Measurements from ENCODE around the gene CDK14. TPM values are rescaled to one million over a fixed set of nuclear protein-coding genes. Genes with fewer than 3 reads are reported as not detected.

Gene CDK14
- total RNA-seq, 5 donors from 2014 or later (not counting 1 experiment from before 2014, with no cell fraction given), result 0.86 to 6.6 (median 1.6) TPM

GRCh38 chr7:91128683-91129348 is 532.7 kb downstream of the CDK14 start:
- Mint-ChIP-seq H3K4me3 (no peak overlapping the region), H3K36me3 (no peaks in the 10 kb centered on the region), H3K9me3 (no peaks in the 10 kb centered on the region), H3K4me1 (no peaks in the 10 kb centered on the region), H3K27me3 (peaks cover 0 to 6% of the 10 kb centered on the region in 2 donors), H3K27ac (no peak overlapping the region)
- Histone ChIP-seq H3K27me3 (replicated peaks in 1 of 2; ENCODE audit: control insufficient read depth in 2 of 2, extremely low read depth in 1 of 2, insufficient read depth in 2 of 2, low read length in 1 of 2) (no peaks in the 10 kb centered on the region), H3K9me3 (no peaks in the 10 kb centered on the region), H3K36me3 (ENCODE audit: control insufficient read depth in 2 of 2, extremely low read depth in 1 of 2, insufficient read depth in 1 of 2, low read length in 1 of 2) (no peaks in the 10 kb centered on the region), H3K4me3 (ENCODE audit: control insufficient read depth in 1 of 2, extremely low read depth in 1 of 2, low read length in 1 of 2) (no peak overlapping the region), H3K27ac (ENCODE audit: low read length) (no peak overlapping the region), H3K4me1 (ENCODE audit: control insufficient read depth in 1 of 2, extremely low read depth in 1 of 2, insufficient read depth in 2 of 2, low read length in 2 of 2) (no peaks in the 10 kb centered on the region)
- DNase-seq (no peak), ATAC-seq (replicated peaks in 1 of 4) (no peak)
- POLR2A ChIA-PET, result no interaction called here
- CTCF ChIA-PET, result no interaction called here
- no CpG with 5 or more reads among the region's 6 CpGs for WGBS (ENCODE audit: insufficient coverage)

- Histone ChIP-seq H3K9me3 (no peaks in the 10 kb centered on the region), H3K27me3 (replicated peaks in 1 of 2; ENCODE audit: control insufficient read depth in 2 of 2, extremely low read depth in 1 of 2, insufficient read depth in 2 of 2, low read length in 1 of 2) (no peaks in the 10 kb centered on the region), H3K36me3 (ENCODE audit: control insufficient read depth in 2 of 2, extremely low read depth in 1 of 2, insufficient read depth in 1 of 2, low read length in 1 of 2) (no peaks in the 10 kb centered on the region), H3K27ac (ENCODE audit: low read length) (no peak overlapping the region), H3K4me3 (ENCODE audit: control insufficient read depth in 1 of 2, extremely low read depth in 1 of 2, low read length in 1 of 2) (no peak overlapping the region), H3K4me1 (ENCODE audit: control insufficient read depth in 1 of 2, extremely low read depth in 1 of 2, insufficient read depth in 2 of 2, low read length in 2 of 2) (no peaks in the 10 kb centered on the region)
- H3K36me3 Mint-ChIP-seq, result no peaks in the 10 kb centered on the region
- ATAC-seq (replicated peaks in 1 of 4) (no peak), DNase-seq (no peak)
- H3K27me3 Mint-ChIP-seq, result peaks cover 0 to 6% of the 10 kb centered on the region in 2 donors
- H3K27ac Mint-ChIP-seq, result no peak overlapping the region
- no peak overlapping the region for H3K4me3 Mint-ChIP-seq
- no peaks in the 10 kb centered on the region for H3K4me1 Mint-ChIP-seq
- ChIA-PET POLR2A (no interaction called here), CTCF (no interaction called here)
- WGBS (ENCODE audit: insufficient coverage), result 93% methylated on average over 2 of the region's 3 CpGs
- no peaks in the 10 kb centered on the region for H3K9me3 Mint-ChIP-seq
Observed at GRCh38 chr7:91135300-91135699, 539.2 kb downstream of the CDK14 start.

- Histone ChIP-seq H3K27ac (ENCODE audit: low read length) (no peak overlapping the region), H3K36me3 (ENCODE audit: control insufficient read depth in 2 of 2, extremely low read depth in 1 of 2, insufficient read depth in 1 of 2, low read length in 1 of 2) (no peaks in the 10 kb centered on the region), H3K4me1 (ENCODE audit: control insufficient read depth in 1 of 2, extremely low read depth in 1 of 2, insufficient read depth in 2 of 2, low read length in 2 of 2) (no peaks in the 10 kb centered on the region), H3K4me3 (ENCODE audit: control insufficient read depth in 1 of 2, extremely low read depth in 1 of 2, low read length in 1 of 2) (no peak overlapping the region), H3K27me3 (replicated peaks in 1 of 2; ENCODE audit: control insufficient read depth in 2 of 2, extremely low read depth in 1 of 2, insufficient read depth in 2 of 2, low read length in 1 of 2) (no peaks in the 10 kb centered on the region), H3K9me3 (no peaks in the 10 kb centered on the region)
- Mint-ChIP-seq H3K27me3 (peaks cover 0 to 6% of the 10 kb centered on the region in 2 donors), H3K9me3 (no peaks in the 10 kb centered on the region), H3K27ac (no peak overlapping the region), H3K4me1 (no peaks in the 10 kb centered on the region), H3K36me3 (no peaks in the 10 kb centered on the region), H3K4me3 (no peak overlapping the region)
- ATAC-seq (replicated peaks in 1 of 4) (no peak), DNase-seq (no peak)
- ChIA-PET CTCF (no interaction called here), POLR2A (no interaction called here)
- WGBS (ENCODE audit: insufficient coverage), result no CpG with 5 or more reads among the region's 4 CpGs
Observed at GRCh38 chr7:91135703-91136430, 539.7 kb downstream of the CDK14 start.

GRCh38 chr7:91137153-91137787 is 541.1 kb downstream of the CDK14 start:
- ATAC-seq (replicated peaks in 1 of 4), result no peak
- H3K27me3 Mint-ChIP-seq, result no peaks in the 10 kb centered on the region
- H3K9me3 Mint-ChIP-seq, result no peaks in the 10 kb centered on the region
- H3K4me1 Mint-ChIP-seq, result no peaks in the 10 kb centered on the region
- H3K36me3 ChIP-seq (ENCODE audit: control insufficient read depth in 2 of 2, extremely low read depth in 1 of 2, insufficient read depth in 1 of 2, low read length in 1 of 2), result no peaks in the 10 kb centered on the region
- no peaks in the 10 kb centered on the region for H3K27me3 ChIP-seq (replicated peaks in 1 of 2; ENCODE audit: control insufficient read depth in 2 of 2, extremely low read depth in 1 of 2, insufficient read depth in 2 of 2, low read length in 1 of 2)
- POLR2A ChIA-PET, result interaction anchor here in 1 of 2 donors (0.5 kb wide), 1 partner anchor 60 kb away, joined by 4 read pairs; no protein-coding TSS in a partner anchor
- no peak overlapping the region for H3K27ac ChIP-seq (ENCODE audit: low read length)
- CTCF ChIA-PET, result no interaction called here
- no peak overlapping the region for H3K27ac Mint-ChIP-seq
- no peaks in the 10 kb centered on the region for H3K4me1 ChIP-seq (ENCODE audit: control insufficient read depth in 1 of 2, extremely low read depth in 1 of 2, insufficient read depth in 2 of 2, low read length in 2 of 2)
- H3K36me3 Mint-ChIP-seq, result no peaks in the 10 kb centered on the region
- DNase-seq, result no peak
- H3K4me3 ChIP-seq (ENCODE audit: control insufficient read depth in 1 of 2, extremely low read depth in 1 of 2, low read length in 1 of 2), result no peak overlapping the region
- WGBS (ENCODE audit: insufficient coverage), result 88% methylated on average over 1 of the region's 3 CpGs
- no peak overlapping the region for H3K4me3 Mint-ChIP-seq
- H3K9me3 ChIP-seq, result no peaks in the 10 kb centered on the region

- Histone ChIP-seq H3K4me3 (ENCODE audit: control insufficient read depth in 1 of 2, extremely low read depth in 1 of 2, low read length in 1 of 2) (no peak overlapping the region), H3K27me3 (replicated peaks in 1 of 2; ENCODE audit: control insufficient read depth in 2 of 2, extremely low read depth in 1 of 2, insufficient read depth in 2 of 2, low read length in 1 of 2) (no peaks in the 10 kb centered on the region), H3K27ac (ENCODE audit: low read length) (no peak overlapping the region), H3K36me3 (ENCODE audit: control insufficient read depth in 2 of 2, extremely low read depth in 1 of 2, insufficient read depth in 1 of 2, low read length in 1 of 2) (no peaks in the 10 kb centered on the region), H3K9me3 (no peaks in the 10 kb centered on the region), H3K4me1 (ENCODE audit: control insufficient read depth in 1 of 2, extremely low read depth in 1 of 2, insufficient read depth in 2 of 2, low read length in 2 of 2) (no peaks in the 10 kb centered on the region)
- DNase-seq (no peak), ATAC-seq (replicated peaks in 1 of 4) (no peak)
- H3K36me3 Mint-ChIP-seq, result no peaks in the 10 kb centered on the region
- H3K9me3 Mint-ChIP-seq, result no peaks in the 10 kb centered on the region
- CTCF ChIA-PET, result interaction anchor here in 1 of 2 donors (0.5 kb wide), 1 partner anchor 48 kb away, joined by 4 read pairs; no protein-coding TSS in a partner anchor
- H3K27ac Mint-ChIP-seq, result no peak overlapping the region
- no peaks in the 10 kb centered on the region for H3K4me1 Mint-ChIP-seq
- POLR2A ChIA-PET, result no interaction called here
- no peak overlapping the region for H3K4me3 Mint-ChIP-seq
- no CpG with 5 or more reads among the region's 1 CpG for WGBS (ENCODE audit: insufficient coverage)
- H3K27me3 Mint-ChIP-seq, result no peaks in the 10 kb centered on the region
Observed at GRCh38 chr7:91137788-91138368, 541.8 kb downstream of the CDK14 start.

GRCh38 chr7:91140286-91140685 is 544.2 kb downstream of the CDK14 start:
- H3K4me3 Mint-ChIP-seq, result no peak overlapping the region
- Histone ChIP-seq H3K4me3 (ENCODE audit: control insufficient read depth in 1 of 2, extremely low read depth in 1 of 2, low read length in 1 of 2) (no peak overlapping the region), H3K27me3 (replicated peaks in 1 of 2; ENCODE audit: control insufficient read depth in 2 of 2, extremely low read depth in 1 of 2, insufficient read depth in 2 of 2, low read length in 1 of 2) (no peaks in the 10 kb centered on the region), H3K27ac (ENCODE audit: low read length) (no peak overlapping the region), H3K9me3 (no peaks in the 10 kb centered on the region), H3K4me1 (ENCODE audit: control insufficient read depth in 1 of 2, extremely low read depth in 1 of 2, insufficient read depth in 2 of 2, low read length in 2 of 2) (no peaks in the 10 kb centered on the region), H3K36me3 (ENCODE audit: control insufficient read depth in 2 of 2, extremely low read depth in 1 of 2, insufficient read depth in 1 of 2, low read length in 1 of 2) (no peaks in the 10 kb centered on the region)
- DNase-seq, result no peak
- WGBS (ENCODE audit: insufficient coverage), result 60% methylated on average over 1 of the region's 2 CpGs
- no peaks in the 10 kb centered on the region for H3K4me1 Mint-ChIP-seq
- ChIA-PET CTCF (no interaction called here), POLR2A (no interaction called here)
- no peak for ATAC-seq (replicated peaks in 1 of 4)
- no peak overlapping the region for H3K27ac Mint-ChIP-seq
- H3K27me3 Mint-ChIP-seq, result no peaks in the 10 kb centered on the region
- no peaks in the 10 kb centered on the region for H3K36me3 Mint-ChIP-seq
- no peaks in the 10 kb centered on the region for H3K9me3 Mint-ChIP-seq
